K562 (cell line): Measurements from ENCODE around the gene RNF213. TPM values are rescaled to one million over a fixed set of nuclear protein-coding genes. Genes with fewer than 3 reads are reported as not detected.

Experiments used
- ATF7 ChIP-seq: fragments of 450-650 bp; IDR thresholded peaks from 2 replicates; pipeline ENCODE4 v1.7.1; 2014; ENCODE audit warnings: mild to moderate bottlenecking, moderate library complexity
- CHD1 ChIP-seq: fragments of 200-600 bp; sonication (generic); IDR thresholded peaks from one replicate; pipeline ENCODE4 v1.6.1; 2012; ENCODE audit warnings: mild to moderate bottlenecking, moderate library complexity, low read length, inconsistent platforms
- EP400 ChIP-seq: fragments of 450-650 bp; IDR thresholded peaks from 2 replicates; pipeline ENCODE4 v1.6.1; 2017; ENCODE audit warnings: antibody characterized with exemption, mild to moderate bottlenecking, moderate library complexity
- FOXA1 ChIP-seq: fragments of 450-650 bp; IDR thresholded peaks from 2 replicates; pipeline ENCODE4 v1.6.1; 2016; ENCODE audit warnings: mild to moderate bottlenecking, borderline replicate concordance
- GABPB1 ChIP-seq: sonication (generic); formaldehyde crosslinking; IDR thresholded peaks from 2 replicates; pipeline ENCODE4 v1.8.0; 2022; ENCODE audit warnings: mild to moderate bottlenecking, missing genetic modification reagents
- HDAC1 ChIP-seq, 2 experiments: fragments of 450-650 bp; IDR thresholded peaks; 2 replicates each; pipeline ENCODE4 v1.6.1; 2016 to 2017; ENCODE audit warnings: inconsistent platforms in 1 of 2, mild to moderate bottlenecking in 1 of 2, moderate library complexity in 1 of 2
- HDGF ChIP-seq: fragments of 450-650 bp; IDR thresholded peaks from 2 replicates; pipeline ENCODE4 v1.6.1; 2016
- MGA ChIP-seq: fragments of 450-650 bp; IDR thresholded peaks from 2 replicates; pipeline ENCODE4 v1.6.1; 2016; ENCODE audit warnings: mild to moderate bottlenecking, moderate library complexity
- NCOA6 ChIP-seq: fragments of 450-650 bp; IDR thresholded peaks from 2 replicates; pipeline ENCODE4 v1.6.1; 2017; ENCODE audit warnings: mild to moderate bottlenecking
- PATZ1 ChIP-seq: fragments of 250-450 bp; sonication (Bioruptor Pico); IDR thresholded peaks from 2 replicates; pipeline ENCODE4 v1.5.0; 2020; ENCODE audit warnings: mild to moderate bottlenecking, borderline replicate concordance
- PHTF2 ChIP-seq: fragments of 250-450 bp; sonication (Bioruptor Pico); IDR thresholded peaks from 2 replicates; pipeline ENCODE4 v1.5.0; 2021; ENCODE audit warnings: mild to moderate bottlenecking
- ZNF174 ChIP-seq: fragments of 250-450 bp; sonication (Bioruptor Pico); IDR thresholded peaks from 2 replicates; pipeline ENCODE4 v1.4.0; 2020; ENCODE audit warnings: mild to moderate bottlenecking
- ZNF263 ChIP-seq: sonication (generic); formaldehyde crosslinking; IDR thresholded peaks from 2 replicates; pipeline ENCODE4 v1.8.0; 2022; ENCODE audit warnings: mild to moderate bottlenecking, missing genetic modification reagents, borderline replicate concordance
- polyA plus RNA-seq, 8 experiments: library from polyadenylated mRNA; depleted of rRNA in 4 of 8; stranded (reverse) in 5 of 8; unstranded in 3 of 8; fragments of >200 nt; fragmentation: Nextera tagmentation in 2 of 8; fragmentation: Illumina TruSeq in 1 of 8; extraction: Ambion mirVana in 2 of 8; extraction: Trizol in 1 of 8; gene quantifications; 2 replicates each; pipeline versions ENCODE4 v1.2.1 to v1.2.3, GENCODE V29; 2011 to 2014; ENCODE audit warnings: inconsistent platforms in 1 of 8, missing spikeins in 1 of 8
- total RNA-seq, 7 experiments: library from RNA; depleted of rRNA in 6 of 7; stranded (reverse); fragments of >200 nt in 6 of 7; fragmentation: Illumina TruSeq in 2 of 7; extraction: Trizol in 2 of 7; gene quantifications; 2 replicates each; pipeline versions ENCODE4 v1.2.1 to v1.2.3, GENCODE V29; 2011 to 2021; ENCODE audit warnings: low replicate concordance in 1 of 7

The RNF213 gene
- total and polyA plus RNA-seq, 9 of the 15 experiments (the other 6 are each of a cell fraction or from before 2014, with no cell fraction given) = 5.3 to 33.6 (median 17.9) TPM

GRCh38 chr17:80219763-80220053, 40.9 kb upstream of the RNF213 start (continued):
- TF ChIP-seq PHTF2 (CRISPR knock-in tag) = no peak
- TF ChIP-seq ZNF263 (CRISPR knock-in tag) = 0 out of 2 replicates have a peak, but pooled peaks have one; percentile 18
- no peak for TF ChIP-seq PATZ1
- peak; percentile 34; the same call in 1 of the 2 replicates for TF ChIP-seq EP400
- TF ChIP-seq ATF7 = 0 out of 2 replicates have a peak, but pooled peaks have one; percentile 1
- TF ChIP-seq MGA = 0 out of 2 replicates have a peak, but pooled peaks have one; percentile 16
- TF ChIP-seq NCOA6 = no peak
- TF ChIP-seq GABPB1 = 0 out of 2 replicates have a peak, but pooled peaks have one; percentile 45
- peak; percentile 43 for TF ChIP-seq CHD1
- no peak for TF ChIP-seq FOXA1
- TF ChIP-seq HDAC1 (IDR thresholded peaks at IDR 0.05) = peak in 1 of 2 experiments; percentile 5; a peak in 1 of 4 replicates
- TF ChIP-seq HDGF = 0 out of 2 replicates have a peak, but pooled peaks have one; percentile 30
- TF ChIP-seq ZNF174 = no peak
